Measurements from ENCODE around the gene TAF11L3.

- TF ChIP-seq CTCF (IDR thresholded peaks at IDR 0.05) (no peak), POLR2A (IDR thresholded peaks at IDR 0.05) (no peak)
Measured at GRCh38 chr5:17470064-17470463, 48.1 kb upstream of the TAF11L3 start.

Data from esophagus squamous epithelium (tissue), 4 donors.